Measurements from ENCODE around the gene IFI27.

DNA sequence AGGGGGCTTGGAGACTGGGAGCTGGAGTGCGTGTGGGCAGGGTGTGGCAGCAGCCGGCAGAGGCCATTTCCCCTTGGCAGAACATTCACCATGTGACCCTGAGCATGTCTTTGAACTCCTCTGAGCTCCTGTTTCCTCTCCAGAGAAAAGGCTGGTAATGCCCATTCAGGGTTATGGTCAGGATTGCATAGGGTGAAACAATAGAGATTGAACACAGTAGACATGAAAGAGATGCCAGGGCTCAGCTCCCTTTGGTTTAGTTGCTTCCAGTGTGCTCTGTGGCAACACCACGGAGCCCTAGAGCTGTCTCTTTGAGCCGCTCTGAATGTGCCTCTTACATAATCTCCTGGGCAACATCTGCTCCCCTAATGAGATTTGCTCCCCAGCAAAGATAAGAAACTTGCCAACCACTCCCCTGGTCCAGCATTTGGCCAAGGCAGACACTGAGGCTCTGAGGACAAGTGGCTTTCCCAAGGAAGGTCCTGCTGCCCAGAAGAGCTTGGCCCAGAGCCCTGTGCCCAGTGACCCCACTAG, 4.6 kb downstream of the IFI27 start:
- TF ChIP-seq, protein P1, sequence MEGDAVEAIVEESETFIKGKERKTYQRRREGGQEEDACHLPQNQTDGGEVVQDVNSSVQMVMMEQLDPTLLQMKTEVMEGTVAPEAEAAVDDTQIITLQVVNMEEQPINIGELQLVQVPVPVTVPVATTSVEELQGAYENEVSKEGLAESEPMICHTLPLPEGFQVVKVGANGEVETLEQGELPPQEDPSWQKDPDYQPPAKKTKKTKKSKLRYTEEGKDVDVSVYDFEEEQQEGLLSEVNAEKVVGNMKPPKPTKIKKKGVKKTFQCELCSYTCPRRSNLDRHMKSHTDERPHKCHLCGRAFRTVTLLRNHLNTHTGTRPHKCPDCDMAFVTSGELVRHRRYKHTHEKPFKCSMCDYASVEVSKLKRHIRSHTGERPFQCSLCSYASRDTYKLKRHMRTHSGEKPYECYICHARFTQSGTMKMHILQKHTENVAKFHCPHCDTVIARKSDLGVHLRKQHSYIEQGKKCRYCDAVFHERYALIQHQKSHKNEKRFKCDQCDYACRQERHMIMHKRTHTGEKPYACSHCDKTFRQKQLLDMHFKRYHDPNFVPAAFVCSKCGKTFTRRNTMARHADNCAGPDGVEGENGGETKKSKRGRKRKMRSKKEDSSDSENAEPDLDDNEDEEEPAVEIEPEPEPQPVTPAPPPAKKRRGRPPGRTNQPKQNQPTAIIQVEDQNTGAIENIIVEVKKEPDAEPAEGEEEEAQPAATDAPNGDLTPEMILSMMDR (IDR thresholded peaks at IDR 0.05; ENCODE audit: borderline replicate concordance, extremely low read depth, low read length, poor library complexity, severe bottlenecking): no peak
- TF ChIP-seq EZH2 (IDR thresholded peaks at IDR 0.05; ENCODE audit: borderline replicate concordance, low read depth, low read length, severe bottlenecking): no peak
